GM21526 (cell line): ENCODE results near the gene KCNH1.

Source experiments
- ATAC-seq: cut with Tn5 transposase; IDR thresholded peaks from one replicate; pipeline ENCODE4 v1.9.1; 2021; ENCODE audit warnings: moderate library complexity; ENCODE audit not compliant: unreplicated experiment, low FRiP score

The KCNH1 gene

DNA sequence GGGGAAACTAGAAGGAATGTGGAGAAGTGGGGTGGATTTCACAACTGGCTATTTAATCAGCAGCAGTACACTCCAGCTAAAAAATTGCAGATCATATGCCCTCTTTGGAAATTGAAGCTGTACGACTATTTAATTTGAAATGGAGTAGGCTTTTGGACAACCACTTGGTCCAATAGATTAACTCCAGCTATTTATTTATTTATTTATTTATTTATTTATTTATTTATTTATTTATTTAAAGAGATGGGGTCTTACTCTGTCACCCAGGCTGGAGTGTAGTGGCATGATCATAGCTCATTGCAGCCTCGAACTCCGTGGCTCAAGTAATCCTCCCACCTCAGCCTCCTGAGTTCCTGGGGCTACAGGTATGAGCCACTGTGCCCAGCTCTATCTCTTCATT is 312.3 kb downstream of the KCNH1 start:
- ATAC-seq = no peak

DNA sequence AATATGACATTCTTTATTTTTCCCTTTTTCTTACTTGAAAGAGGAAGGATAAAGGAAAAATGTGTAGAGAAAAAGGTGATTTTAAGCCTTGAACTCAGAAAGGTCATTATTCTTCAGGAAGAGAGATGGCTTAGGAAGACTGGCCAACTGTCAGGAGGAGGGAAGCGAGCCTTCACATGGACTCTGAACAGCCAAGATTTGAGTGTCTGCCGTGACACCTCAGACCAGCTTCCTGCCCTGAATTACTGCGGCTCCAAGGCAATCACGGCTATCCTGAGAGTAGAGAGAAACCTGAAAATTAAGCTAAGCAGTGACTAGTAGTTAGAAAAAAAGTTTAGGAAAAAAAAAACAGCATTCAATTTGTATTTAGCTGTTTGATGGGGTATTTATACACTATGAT is 314.7 kb downstream of the KCNH1 start:
- no peak for ATAC-seq

DNA sequence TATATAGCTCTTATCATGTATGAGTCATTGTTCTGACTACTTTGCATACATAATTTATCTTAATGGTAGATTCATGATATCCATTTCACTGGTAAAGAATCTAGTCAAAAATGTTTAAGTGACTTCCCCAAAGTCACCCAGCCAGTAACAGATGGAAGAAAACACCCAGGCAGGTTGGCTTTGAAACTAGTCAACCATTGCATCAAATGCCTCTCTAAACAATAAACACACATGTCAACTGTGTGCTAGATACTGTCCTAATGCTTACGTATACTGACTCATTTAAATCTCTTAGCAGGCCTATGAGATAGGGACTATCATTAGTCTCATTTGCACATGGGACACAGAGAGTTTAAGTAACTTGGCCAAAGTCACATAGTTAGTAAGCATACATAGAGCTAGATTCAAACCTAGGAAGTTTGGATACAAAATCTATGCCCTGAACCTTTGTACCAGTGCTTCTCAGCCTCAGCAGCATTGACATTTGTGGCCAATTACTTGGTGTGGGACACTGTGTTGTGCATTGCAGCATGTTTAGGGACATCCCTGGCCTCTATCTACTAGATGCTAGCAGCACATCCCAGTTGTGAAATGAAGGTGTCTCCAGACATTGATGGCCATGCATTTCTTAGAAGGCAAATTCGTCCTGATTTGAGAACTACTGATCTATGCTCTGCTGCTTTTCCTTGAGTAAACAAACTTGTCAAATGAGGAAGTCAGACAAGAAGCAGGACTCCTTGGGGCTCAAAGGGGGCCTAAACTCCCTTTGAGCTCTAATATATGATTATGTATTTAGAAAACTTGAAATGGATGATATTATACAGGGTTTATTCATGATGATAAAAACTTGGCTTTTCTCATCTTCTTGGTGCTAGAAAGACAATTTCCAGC is 316.3 kb downstream of the KCNH1 start:
- no peak for ATAC-seq

DNA sequence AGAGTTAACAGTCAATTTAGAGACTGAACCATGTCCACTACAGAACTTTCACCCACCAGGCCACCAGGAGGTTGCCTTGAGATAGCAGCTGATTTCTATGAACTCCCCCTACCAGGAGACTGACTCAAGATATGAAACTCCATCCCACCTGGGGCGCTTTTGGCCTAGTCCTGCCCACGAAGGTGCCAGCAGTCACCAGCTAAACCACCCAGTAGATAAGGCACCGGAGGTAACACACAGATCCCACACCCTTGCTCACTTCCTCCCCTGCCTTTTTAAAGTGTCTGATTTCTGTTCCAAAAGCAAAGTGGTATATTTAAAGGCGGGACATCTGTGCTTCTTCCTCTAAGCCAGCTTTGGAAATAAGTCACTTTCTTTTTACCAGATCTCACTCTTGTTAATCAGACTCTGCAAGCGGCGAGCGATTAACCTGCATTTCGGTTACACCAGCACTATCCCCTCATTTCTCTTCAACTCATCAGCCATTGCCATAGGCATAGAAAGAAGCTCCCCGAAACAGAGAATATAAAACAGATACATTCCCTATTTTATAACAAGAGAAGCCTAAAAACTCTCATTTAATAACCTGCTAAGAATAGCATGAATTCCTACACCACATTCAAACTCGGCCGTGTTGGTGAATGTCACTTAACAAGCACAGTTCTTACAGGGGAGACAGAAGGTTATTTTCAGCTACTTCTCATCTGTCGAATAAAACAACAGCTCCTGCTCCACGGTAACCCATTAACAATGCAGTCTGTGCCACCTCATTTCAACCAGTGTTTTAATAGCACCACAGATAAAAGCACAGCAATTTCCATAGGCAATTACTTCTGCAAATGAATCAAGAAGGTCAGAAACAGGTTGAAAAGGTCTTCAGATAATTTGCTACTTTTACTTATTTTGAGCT is 318.1 kb downstream of the KCNH1 start:
- no peak for ATAC-seq

DNA sequence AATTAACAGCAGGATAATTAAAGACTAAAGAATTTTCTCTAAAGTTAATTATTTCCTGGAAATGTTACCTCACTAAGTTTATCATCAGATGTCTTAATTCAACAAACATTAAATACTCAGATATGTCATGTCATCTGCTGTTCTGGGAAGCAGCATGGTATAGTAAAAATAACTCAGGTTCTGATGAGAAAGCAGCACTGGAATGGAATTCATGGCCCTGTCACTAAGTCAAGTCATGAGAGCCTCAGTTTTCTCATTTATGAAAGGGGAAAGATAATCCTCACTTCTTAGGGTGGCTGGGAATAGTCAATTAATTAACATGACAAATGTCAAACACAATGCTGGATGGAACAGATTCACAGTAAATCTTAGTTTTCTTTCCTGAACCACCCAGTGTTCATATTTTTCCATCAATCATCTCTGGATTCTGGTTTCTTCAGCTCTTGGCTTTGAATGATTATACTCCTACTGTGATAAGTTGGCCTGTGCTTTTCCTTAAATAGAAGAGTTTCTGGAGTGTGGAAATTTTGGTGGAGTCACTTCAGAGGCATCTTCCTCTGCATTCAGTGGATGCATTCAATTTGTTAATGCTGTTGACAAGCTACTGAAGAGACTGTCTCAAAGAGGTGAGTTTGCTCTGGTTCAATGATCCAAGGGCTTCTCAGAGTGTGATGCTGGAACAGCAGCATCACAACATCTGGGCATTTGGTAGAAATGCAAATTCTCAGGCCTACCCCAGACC is 319.4 kb downstream of the KCNH1 start:
- ATAC-seq = no peak

DNA sequence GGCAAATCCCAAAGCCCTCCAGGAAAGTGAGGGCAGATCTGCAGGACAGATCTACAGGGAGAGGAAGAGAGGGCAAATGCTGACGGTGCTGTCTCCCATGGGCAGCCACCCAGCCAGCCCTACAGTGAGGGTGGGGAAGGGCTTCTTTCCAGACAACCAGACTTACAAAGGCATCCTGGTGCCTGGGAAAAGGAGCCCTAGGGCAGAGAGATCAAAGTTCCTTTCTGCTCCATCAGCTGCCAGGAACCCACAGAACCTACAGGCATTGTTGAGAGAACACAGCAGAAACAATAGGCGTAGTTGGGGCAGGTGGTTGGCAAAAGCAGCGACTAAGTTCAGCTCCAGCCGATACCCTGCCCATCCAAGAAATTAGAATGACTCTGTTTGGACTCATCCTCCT is 332.4 kb downstream of the KCNH1 start:
- no peak for ATAC-seq

DNA sequence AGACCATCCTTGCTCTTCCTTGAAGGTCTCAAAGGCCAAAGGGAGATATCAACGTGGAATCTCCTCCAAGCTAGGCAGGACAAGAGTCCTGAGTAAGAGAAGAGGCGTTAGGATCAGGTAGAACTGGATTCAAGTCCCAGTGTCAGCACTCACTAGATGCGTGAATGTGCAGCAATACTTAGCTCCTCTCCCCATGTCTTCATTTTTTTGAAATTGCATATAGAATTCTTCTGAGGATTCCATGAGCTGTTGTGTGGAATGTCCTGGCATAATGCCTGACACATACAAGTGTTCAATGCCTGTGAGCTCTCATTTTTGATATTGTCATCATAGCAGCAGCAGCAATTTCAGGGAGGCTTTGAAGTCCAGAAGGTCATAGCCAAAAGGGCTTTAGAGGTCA is 333.2 kb downstream of the KCNH1 start:
- no peak for ATAC-seq

DNA sequence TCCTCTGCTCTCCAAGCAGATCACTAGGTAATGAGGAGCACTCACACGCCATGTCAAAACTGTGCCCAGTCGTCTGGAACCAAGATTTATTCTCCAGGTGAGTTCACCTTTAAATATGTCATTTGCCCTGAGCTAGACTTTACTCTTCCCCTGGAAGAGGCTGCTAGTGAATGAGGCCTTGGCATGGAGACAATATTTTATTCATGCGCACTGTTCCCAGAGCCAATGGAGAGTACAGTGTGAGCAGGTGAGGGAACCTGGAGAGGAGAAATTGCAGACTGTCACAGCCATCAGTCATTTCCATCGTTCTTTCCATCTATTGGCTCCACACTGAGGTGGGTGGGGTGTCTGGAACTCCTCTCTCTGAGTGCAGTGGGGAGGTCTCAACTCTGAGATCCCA is 333.6 kb downstream of the KCNH1 start:
- ATAC-seq = no peak

DNA sequence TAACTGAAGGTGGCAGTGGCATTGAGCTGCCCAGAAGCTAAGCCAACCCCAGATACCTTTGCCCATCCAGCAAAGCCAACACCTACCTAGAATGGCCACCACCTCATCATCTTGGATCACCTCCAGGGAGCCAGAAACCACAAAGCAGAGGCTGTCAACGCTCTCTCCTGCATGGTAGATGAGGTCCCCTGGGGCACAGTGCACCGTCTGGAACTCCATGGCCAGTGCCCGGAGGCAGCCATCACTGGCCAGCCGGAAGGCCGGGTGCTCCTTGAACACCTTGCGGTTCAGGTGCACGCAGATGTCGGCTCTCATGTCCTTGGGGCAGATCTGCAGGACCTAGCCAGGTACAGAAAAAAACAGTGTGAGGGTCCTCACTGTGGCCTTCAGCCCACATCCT is 336.5 kb downstream of the KCNH1 start:
- ATAC-seq = no peak

DNA sequence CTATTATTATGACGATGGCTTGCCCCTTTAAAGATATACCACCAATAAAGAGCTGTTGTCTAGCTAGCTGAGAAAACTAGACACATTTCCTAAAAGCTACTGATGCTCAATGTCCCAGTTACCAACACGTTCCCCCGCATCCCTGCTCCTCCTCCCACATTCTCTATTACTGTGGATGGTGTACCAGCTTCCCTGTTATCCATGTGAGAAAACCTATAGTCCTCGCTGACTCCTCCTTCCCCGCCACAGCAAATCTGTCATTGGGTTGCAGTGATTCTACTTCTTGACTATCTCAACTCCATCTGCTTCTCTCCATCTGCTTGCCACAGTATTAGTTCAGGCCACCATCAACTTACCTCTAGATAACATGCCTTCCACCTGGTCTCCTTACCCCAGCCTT is 337.5 kb downstream of the KCNH1 start:
- no peak for ATAC-seq

DNA sequence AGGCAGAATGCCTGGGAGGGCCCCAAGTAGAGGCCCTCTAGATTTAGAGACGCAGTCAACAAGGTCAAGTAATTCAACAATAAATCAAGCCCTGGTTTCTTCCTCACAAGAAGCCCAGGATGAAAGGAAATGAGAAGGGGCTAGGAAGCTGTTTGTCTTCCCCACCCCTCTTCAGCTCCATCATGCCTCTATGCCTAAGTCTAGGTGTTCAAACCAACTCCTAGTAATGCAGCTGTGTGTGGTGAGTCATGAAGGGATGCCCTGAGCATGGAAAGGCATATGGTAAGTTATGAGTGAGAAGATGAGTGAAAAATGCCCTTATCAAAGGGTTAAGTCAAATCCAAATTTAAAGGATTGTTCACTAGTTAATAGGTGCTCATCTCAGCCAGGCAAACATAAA is 339.5 kb downstream of the KCNH1 start:
- ATAC-seq = no peak

DNA sequence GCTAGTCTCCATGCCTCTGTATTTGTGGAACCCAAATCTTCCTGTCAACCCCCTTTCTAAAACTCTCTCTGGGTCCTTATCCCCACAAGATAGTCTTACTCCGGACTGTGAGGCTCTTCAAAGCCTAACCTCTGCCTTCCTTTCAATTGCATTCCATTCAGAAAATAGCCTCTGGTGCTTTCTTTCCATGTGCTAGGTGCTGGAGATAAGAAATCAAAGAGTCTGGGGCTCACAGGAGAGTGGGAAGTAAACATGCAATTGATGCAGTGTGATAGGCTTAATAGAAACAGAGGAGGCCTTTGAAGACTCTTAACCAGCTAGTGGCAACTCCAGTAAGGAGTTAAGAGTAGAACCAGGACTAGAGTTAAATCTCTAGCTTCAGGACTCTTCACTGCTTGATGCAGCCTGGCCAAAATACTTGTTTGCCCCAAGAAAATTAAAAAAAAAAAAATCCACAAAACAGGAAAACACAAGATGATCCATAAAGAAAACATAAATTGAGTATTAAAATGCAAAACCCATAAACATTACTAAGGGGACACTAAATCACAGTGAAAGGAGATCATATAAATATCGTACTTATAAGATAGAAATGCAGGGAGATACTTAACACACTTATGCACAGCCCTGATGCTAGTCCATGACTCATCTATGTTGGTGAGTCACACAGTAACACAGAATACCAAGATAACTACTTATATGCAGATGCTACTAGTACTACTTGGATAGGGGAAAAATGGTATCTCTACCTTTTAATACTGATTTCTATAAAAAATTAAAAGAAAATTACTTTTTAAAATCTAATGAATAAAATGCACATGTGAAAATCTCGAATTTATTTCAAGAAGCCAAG is 341.5 kb downstream of the KCNH1 start:
- ATAC-seq = no peak

DNA sequence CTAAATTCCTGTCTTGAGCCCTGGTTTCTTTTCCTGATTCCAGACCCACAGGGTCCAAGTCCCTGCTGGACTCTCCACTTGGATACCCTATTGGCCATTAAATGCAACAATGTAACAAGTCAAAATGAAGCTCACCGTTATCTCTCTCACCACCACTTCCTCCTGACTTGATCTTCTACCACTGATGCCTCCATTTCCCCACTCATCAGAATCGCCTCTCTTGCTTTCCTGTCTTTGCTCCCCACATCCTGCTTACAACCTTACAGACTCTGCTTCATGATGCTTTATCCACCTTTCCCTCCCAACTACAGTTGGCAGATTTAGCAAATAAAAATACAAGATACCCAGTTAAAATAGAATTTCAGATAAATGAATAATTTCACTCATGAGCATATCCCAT is 343.8 kb downstream of the KCNH1 start:
- no peak for ATAC-seq

DNA sequence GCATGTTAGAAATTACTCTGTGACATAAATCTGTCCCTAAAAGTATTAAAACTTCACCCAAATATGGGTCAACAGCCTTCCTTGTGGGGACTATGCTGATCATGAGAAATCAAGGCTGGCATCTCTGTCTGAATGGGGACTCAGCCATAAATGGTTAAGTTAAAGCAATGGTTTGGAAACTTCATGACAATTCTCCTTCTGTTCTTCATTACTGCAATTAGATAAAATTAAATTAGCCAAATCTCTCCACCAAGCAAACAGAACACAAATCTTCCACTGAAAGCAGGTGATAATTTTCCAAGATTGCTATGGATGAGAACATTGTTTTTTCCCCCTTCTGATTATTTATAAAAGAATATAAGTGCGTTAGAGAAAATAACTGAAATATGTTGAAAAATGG is 346.1 kb downstream of the KCNH1 start:
- no peak for ATAC-seq

DNA sequence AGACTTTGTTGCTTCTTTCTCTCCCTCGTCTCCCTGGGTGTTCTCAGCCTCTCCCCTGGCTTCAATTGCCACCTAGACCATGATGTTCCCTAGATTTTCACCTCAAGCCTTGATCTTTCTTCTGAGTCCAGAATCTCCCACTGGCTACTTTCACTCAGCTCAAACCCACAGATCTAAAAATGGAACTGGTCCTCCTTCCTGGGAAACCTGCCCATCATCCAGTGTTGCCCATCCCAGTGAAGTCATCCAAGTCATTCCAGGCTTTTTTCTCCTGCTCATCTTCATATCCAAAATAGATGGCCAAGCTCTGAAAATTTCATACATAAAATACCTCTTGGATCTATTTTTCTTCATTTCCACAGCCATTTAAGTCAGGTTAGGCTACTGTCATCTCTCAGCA is 347.4 kb downstream of the KCNH1 start:
- ATAC-seq = no peak

DNA sequence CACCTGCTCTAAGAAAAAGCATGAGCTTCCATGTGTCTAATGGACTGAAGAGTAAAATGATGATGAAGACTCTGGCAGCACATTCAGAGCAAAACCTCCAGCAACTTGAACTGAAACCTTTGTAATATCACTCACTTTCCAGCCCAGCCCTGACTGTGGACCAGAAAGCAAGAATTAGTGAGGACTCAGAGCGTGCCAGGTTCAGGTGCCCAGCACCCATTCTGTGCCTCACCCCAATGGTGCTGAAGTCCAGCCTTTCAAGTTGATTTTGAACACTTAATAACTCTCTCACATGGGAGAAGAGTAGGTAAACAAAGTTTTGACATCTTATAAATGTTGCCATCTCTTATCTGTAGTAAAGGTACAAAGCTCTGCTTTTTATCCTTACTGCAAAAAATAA is 350.0 kb downstream of the KCNH1 start:
- no peak for ATAC-seq

DNA sequence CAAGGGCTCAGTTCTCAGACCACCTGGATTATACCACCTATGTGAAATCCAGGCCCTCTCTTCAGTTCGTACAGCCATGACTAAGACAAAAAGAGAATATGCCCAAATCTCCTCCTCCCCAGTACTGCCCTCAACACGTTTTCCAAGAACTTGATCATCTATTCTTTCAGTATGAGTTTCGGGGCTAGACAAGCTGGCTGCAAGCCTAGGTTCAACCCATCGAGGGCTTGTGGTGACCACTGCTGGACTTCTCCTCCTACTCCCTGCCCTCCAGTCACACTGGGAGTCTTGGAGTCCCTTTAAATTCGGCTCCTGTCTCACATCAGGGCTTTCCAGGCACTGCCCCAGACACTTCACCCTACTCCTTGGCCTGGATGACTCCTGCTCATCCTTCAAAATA is 352.3 kb downstream of the KCNH1 start:
- no peak for ATAC-seq

DNA sequence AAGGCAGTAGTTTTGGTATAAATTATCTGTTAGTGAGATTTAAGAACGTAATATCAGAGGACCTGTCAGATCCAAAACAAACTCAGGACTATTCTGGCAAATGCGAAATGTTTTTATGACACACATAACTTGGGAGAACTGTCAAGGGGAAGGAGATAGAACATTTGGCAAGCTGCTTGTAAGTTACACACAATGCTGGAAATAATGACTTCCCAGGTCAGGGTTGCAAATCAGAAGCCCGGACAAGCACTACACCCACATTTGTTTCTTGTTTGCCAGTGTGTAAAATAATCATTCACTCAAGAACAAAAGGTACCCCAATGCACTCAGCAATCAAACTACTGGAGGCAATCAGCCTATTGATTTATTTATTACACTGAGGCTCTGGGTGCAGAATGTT is 354.7 kb downstream of the KCNH1 start:
- ATAC-seq = no peak

DNA sequence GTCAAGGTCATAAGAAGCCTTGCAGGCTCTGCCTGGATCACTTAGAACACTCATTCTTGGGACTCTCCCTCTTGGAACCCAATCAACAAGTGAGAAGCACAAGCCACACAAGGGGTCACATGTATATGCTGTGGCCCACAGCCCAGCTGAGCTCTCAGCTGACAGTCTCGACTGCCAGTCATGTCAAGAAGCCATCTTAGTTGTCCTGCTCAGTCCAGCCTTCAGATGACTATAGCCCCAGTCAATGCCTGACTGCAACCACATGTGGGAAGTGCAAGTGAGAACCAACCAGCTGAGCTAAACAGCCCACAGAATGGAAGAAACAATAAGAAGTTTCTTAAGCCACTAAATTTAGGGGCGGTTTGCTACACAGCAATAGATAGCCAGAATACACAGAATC is 356.0 kb downstream of the KCNH1 start:
- no peak for ATAC-seq

DNA sequence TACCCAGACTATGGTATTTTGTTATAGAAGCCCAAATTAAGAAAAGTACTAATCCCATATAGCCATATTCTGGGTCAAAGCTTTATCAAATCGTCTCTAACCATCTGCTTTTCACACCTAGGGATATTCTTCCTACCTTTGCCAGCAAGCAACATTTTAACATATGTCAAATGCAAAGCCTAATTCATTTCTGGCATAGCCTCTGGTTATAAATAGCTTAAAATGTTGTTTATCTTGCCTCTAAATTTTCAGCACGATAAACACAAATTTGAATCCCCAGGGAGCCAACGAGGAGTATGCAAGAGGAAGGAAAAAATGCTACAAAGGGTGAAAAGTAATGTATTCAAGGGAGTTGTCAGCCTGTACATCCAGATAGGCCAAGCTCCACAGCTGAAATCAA is 357.2 kb downstream of the KCNH1 start:
- ATAC-seq = no peak
